NCI-H1105 (cell line): ENCODE data around the gene C2orf78.

Experiments used
- DNase-seq: peaks from one replicate; lab custom pipeline; 2025; lab: John Stamatoyannopoulos, UW

C2orf78 gene

GRCh38 chr2:73839653-73840411, 55.8 kb downstream of the C2orf78 start:
- DNase-seq = no peak

DNA sequence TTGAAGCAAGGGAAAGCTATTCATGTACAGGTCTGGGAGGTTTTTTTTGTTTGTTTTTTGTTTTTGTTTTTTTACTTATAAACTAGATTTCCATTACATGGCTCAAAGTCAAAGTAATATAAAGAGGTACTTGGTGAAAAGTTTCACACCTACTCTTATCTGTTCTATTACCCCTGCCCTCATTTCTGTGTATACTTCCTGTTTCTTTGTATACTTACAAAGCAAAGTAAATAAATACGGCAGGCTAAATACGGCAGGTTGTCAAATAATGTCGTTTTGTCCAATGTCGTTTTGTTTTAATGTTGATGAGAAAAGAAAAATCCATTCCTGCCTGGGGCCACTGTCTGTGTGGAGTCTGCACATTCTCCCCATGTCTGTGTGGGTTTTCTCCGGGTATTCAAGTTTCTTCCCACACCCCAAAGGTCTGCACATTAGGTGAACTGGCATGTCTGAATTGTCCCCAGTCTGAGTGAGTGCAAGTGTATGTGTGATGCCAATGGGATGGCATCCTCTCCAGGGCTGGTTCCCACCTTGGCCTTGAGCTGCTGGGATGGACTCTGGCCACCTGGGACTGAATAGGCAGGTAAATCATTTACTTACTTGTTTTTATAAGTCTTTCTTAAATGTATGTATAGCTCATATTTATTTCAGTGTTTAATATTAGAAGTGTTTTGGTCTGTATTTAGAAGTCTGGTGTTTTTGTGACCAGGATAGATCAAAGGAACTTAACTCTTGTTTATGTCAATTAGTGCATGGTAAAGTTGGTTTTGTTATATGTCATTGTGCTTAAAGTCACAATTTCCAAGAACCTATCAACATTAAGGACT, 58.1 kb downstream of the C2orf78 start:
- DNase-seq = no peak

DNA sequence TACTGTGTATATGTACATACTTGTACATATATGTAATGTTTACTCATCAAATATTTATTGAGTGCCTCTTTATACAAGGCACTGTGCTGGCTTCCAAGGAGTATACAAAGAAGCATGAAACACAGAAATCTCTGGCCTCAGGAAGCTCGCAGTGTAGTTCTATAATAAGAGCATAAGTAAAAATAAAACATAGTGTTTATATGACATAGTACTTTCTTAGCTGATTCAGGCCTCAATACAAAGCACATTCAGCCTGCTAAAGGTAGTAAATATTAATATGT, 58.7 kb downstream of the C2orf78 start:
- no peak for DNase-seq

GRCh38 chr2:73844087-73844486, 60.1 kb downstream of the C2orf78 start:
- DNase-seq = no peak

- no peak for DNase-seq
Observed at GRCh38 chr2:73850009-73850408, 66.0 kb downstream of the C2orf78 start.

- no peak for DNase-seq
Observed at GRCh38 chr2:73851274-73851673, 67.3 kb downstream of the C2orf78 start.

- no peak for DNase-seq
Observed at GRCh38 chr2:73852020-73852419, 68.0 kb downstream of the C2orf78 start.

- no peak for DNase-seq
Observed at GRCh38 chr2:73855526-73855925, 71.5 kb downstream of the C2orf78 start.

DNA sequence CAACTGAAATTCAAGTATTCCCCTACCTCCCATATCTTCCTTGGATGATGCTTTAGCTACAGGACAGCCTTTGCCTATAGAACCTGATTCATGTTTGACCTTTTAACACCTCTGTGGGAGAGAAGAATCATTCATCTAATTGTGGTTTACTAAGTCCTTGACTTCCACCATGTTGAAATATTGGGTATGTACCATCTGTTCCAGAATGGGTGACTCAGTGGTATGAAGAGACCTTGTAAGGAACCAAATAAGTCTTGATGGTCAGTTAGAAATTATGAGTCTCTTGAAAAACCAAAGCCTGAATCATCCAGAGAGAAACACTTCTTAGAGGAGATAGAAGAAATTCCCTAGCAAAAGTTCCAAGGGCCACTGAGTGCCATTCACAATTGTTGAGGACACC, 72.2 kb downstream of the C2orf78 start:
- no peak for DNase-seq

- DNase-seq = no peak
Observed at GRCh38 chr2:73859721-73860586, 76.0 kb downstream of the C2orf78 start.

- no peak for DNase-seq
Observed at GRCh38 chr2:73862987-73863386, 79.0 kb downstream of the C2orf78 start.
